NCI-H2081 treated with DMSO at 0.1 percent for 48 hours (cell line): ENCODE data around the gene GABBR2.

Experiments used
- DNase-seq: peaks from one replicate; lab custom pipeline; 2025; lab: John Stamatoyannopoulos, UW

Gene GABBR2

DNA sequence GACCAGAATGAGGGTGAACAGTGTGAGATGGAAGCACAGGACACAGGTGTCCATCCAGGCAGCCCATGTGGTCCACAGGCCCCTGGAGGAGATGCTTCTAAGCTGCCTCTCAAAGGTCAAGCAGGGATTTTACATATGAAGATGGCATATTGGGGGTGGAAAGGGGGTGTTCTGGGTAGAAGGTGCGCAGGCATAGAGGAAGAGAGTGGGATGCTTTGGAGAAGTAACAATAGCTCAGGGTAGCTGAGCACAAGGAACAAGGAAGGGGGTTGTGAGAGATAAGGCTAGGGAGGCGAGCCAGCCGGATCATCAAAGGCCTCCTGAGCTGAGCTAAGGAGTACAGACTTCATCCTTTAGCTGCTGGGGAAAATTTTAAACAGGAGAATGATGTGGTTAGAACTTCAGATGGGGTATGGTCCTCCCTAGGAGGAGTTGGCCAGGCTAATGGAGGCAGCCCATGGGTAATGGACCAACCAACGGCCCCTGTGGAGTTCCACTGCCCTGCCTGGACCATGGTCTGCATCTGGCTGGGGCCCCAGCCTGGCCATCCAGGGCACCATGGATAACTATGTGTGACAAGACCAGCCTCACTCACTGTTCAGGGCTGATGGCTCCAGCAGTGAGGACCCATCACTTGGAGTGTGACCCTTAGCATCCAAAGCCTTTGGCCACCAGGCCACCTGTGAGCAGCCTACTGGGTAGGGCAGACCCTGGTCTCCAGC lies 366.5 kb downstream of the GABBR2 start:
- DNase-seq: no peak

DNA sequence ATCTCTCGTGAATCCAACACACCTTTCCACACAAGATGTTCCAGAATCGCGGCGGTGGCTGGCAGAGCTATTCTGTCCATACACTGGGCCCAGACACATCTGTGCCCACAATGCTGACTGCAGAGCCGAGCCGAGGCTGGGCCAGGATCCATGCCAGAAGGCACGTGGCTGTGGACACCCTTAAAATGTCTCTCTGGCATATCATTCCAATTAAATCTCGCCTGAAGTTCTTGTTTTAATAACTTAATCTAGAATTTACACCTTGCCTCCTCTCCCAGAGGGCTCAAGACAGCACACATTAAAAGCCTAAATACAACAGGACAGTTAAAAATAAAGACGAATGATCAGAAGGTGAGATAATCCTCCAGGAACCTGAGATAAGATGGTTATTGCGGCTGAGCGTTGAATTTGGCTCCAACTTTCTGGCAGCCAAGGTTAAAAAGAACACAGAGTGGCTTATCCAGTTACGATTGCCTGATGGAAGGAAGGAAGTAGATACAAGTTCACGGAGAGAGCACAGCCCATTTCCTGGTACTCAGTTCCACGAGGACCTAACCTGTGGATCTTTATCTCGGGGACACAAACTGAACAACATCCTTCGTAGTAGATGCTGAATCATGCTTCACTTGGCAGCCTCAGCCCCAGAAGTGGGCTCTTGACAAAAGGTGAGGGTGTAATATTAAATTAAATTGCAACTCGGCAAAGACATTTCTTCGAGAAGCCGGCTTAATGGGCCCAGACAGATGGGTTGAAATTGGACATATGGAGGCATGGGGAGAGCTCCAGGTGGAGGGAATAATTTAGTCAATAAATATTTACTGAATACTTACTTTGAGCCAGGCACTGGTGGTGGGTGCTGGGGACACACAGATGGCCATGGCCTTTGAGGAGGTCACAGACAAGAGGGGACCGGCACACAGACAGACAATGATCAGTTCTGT lies 367.3 kb downstream of the GABBR2 start:
- DNase-seq: no peak

DNA sequence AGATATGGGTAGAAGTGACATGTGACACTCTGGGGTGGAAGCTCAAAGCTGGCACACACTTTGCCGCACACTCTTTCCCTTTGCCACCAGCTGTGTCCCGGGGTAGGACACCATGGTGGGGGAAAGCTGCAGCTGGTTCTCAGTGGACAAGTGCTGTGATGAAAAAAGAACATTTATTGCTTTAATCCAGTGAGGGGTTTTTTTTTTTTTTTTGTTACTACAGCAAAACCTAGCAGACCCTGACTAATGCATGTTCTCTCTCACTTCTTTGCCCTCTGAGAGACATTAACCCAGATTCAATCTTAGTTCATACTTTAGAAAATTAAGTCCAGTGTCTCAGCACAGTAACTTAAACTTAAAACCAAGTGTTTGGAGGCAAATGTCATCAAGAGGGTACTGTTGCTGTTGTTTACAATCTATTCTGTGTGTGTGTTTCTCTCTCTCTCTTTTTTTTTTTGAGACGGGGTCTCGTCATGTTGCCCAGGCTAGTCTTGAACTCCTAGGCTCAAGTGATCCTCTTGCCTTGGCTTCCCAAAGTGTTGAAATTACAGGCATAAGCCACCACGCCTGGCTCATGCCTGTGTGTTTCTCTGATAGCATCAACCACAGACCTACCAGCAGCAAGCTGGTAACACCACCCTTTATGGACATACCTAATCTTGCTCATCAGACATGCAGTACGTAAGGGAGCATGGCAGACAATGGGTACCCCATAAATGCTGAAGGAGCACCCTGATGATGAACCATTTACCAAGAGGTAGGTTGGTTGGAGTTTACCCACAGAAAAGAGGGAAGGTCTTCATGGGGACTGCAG lies 368.5 kb downstream of the GABBR2 start:
- DNase-seq: no peak

- no peak for DNase-seq
Measured at GRCh38 chr9:98335661-98336060, 373.1 kb downstream of the GABBR2 start.

DNA sequence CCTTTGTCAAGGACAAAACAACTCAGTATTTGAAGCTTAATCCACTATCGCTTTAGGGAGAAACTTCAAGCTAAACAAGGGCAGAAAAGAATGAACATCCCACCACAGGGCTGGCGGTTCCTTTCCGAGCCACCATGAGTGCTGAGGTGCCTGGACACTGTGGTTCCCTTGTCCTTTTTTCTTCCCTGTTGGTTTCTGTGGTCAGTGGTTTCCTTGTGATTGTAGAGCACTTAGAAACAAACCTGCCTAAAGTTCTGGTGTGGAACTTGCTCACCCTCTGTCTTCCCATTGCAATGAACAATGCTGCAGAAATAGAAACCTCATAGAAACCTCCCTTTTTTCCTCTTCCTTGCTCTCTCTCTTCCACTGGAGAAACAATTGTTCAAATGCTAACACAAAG lies 373.9 kb downstream of the GABBR2 start:
- DNase-seq: no peak

DNA sequence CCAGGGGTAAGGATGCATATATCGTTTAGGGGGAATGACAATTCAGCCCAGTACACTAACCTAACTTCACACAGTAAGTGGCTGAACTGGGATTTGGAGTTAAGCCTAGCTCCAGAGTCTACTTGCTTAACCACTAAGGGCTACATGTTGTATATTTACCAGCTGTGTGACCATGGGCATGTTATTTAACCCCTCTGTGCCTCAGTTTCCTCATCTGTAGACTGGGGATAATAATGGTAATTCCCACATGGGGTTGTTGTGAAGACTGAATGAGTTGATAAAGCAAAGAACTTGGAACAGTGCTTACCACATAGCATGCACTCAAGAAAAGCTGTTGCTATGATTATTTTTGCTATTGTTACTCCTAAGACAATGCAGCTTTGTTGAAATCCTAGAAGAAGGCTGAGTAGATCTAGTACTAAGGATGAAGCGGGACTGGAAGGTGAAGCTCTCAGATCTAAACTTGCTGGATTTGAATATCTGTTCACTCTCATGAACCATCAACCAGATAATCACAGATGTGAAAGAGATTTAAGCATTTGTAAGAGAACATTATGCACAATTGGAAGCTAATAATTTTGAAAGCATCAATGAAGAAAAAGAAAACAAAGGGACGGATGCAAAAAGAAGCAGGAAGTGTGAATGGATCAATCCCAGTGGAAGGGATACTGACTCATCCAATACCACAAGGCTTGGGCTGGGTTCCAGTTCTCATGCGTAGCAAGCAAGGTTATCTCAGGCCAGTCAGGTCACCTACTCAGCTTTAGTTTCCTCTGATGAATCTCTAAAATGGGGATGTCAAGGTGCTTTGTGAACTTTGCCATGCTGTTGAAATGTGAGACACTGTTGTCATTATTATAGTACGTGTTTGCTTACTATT lies 374.8 kb downstream of the GABBR2 start:
- DNase-seq: no peak

DNA sequence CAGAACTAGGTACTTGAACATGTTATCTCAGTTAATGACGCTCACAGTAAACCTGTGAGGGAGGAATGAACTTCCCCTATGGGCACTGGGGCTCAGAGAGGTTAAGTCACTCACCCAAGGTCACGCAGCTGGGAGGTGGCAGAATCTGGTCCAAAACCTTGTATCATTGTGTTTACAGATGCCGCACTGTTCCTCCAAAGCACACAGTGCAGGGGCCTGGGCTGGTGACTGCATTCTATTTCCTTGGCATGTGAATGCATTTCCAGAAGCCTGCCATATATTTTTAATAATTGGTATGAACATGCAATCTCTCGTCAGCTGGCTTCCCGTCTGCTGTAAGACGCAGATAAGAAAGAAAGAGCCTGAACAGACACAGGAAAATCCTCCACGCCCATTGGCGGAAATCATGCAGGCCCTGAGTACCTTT lies 376.3 kb downstream of the GABBR2 start:
- no peak for DNase-seq

DNA sequence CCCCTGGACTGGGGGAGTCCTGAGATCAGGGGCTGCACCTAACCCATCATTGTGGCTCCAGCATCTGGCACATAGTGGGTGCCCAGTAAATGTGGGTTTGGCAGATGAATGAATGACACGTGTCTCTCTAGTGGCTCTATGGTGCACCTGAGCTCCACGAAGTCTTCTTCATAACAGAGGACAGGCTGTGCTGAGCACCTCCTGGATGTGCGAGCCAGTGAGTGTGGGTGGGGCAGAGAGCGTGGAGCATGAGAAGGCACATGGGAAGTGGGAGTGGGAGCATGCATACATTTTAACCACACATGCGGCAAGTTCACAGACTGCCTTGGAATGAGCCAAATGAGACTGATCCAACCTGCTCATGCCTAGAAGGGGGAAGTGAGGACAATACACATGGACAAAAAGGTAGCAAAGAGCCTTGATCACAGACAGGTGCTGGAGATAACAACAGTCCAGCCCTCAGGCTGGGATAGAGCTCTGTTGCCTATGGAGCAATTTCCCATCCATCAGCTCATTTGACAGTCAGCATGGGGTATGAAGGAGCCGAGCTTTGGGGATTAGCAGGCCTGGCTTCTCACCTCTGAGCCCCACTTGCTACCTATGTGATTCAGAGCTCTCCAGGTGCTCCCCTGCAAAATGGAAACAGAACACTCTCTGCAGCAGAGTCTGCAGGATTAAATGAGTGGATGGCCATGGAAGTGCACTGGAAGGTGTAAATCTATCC lies 377.0 kb downstream of the GABBR2 start:
- no peak for DNase-seq

- DNase-seq: no peak
Measured at GRCh38 chr9:98330831-98331230, 377.9 kb downstream of the GABBR2 start.

GRCh38 chr9:98329904-98330303 lies 378.8 kb downstream of the GABBR2 start:
- no peak for DNase-seq

GRCh38 chr9:98329281-98329680 lies 379.5 kb downstream of the GABBR2 start:
- no peak for DNase-seq

GRCh38 chr9:98328770-98329169 lies 380.0 kb downstream of the GABBR2 start:
- DNase-seq: no peak

GRCh38 chr9:98328141-98328540 lies 380.6 kb downstream of the GABBR2 start:
- no peak for DNase-seq

- DNase-seq: no peak
Measured at GRCh38 chr9:98327249-98327561, 381.5 kb downstream of the GABBR2 start.

DNA sequence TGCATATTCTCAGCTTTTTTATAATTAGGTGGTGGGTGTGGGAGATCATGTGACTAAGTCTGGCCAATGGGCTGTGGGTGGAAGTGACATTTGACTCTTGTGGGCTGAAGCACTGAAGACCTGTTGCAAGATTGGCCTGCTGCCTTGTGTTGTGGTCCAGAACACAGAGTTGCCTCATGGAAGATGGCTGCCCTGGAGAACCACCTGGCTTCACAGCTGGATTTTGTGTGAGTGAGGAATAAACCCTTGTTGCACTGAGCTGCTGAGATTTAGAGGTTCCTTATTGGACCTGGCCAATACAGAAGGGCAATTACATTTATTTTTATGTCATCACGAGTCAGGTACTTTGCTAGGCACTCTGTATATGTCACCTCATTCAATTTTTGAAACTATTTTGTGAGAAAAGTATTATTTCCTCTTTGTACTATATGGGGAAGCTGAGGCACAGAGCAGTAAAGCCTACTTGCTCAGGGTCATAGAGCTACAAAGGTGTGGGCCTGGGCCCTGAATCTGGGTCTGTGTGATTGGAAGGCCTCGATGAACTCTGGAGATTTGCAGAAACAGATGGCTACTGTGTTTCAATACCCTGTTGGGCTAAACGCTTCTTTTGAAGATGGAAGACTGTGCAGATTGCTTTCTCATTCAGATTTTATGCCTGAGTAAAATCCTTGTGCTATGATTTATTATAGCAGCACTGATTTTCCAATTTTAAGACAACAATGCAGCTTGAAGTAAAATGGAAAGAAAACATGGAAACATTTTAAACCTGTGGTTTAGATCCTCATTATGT lies 382.1 kb downstream of the GABBR2 start:
- no peak for DNase-seq

- no peak for DNase-seq
Measured at GRCh38 chr9:98324801-98325200, 383.9 kb downstream of the GABBR2 start.

DNA sequence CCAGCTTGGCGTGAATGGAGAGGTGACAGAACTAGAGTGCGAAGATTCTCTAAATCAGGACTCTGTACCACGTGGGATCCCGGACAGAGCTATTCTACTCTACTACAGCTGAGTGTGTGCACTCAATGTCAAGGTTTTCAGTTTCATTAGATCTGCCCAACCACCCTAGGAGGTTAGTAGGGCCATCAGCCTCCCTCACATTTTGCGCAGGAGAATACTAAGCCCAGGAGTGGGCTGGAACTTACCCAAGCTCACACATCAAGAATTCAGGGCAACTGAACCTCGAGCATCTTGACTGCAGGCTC lies 385.0 kb downstream of the GABBR2 start:
- DNase-seq: no peak

DNA sequence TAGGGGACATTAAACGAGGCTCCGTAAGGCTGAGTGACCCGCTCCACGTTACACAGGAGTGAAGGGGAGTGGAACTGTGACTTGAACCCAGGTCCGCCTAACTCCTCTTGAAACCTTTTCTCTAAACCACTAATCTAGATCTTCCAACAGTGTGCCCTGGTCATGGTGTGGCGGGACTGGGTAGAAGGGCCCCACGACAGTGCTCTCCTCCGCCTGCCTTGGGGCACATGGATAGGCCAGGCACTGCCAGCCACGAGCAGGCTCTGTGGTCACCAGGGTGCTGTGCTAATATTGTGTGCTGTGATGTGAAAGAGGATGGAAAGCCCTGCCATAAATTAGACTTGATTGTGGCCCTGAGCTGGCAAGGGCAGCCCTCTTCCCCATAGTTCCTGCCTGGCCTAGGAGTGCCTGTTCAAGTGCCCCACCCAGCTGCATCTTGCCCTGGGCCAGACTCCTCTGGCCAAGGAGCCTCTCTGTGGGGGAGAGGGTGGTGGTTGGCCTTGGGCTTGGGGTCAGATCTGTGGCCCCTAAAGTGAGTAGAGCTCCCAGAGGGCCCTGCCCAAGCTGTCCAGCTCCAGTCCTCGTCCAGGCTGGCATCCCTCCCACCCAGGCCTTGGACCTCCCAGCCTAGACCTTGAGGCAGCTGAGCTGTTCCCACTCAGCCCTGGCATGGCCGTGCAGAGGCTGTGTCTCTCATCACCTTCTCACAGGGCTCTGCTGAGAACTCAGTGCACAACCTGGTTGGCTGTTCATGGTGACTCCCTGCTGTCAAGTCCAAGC lies 385.5 kb downstream of the GABBR2 start:
- DNase-seq: no peak

- DNase-seq: no peak
Measured at GRCh38 chr9:98321269-98321668, 387.5 kb downstream of the GABBR2 start.
